Fibroblast of villous mesenchyme (primary cell): Measurements from ENCODE around the gene ZNRF3. TPM values are rescaled to one million over a fixed set of nuclear protein-coding genes. Genes with fewer than 3 reads are reported as not detected.
A peak's percentile ranks its signal among the peaks of the same experiment; 100 is the strongest.
"Not testable (repeated sequence)": the region's sequence is repeated elsewhere in the genome, so short reads cannot be mapped to it uniquely, and the experiment has no call there.

Source experiments
- DNase-seq: peaks from one replicate; pipeline ENCODE4 v3.0.0-alpha.2; 2010; ENCODE audit warnings: low read depth
- H3K4me3 ChIP-seq: 2 replicates; pipeline ENCODE4 v1.5.1; 2011; ENCODE audit warnings: low read depth, mild to moderate bottlenecking, low read length
- CTCF ChIP-seq: IDR thresholded peaks from 2 replicates; pipeline ENCODE4 v1.5.1; 2012; ENCODE audit warnings: low read depth, mild to moderate bottlenecking, low read length; ENCODE audit not compliant: insufficient read depth
- total RNA-seq: library from RNA; depleted of rRNA; stranded (reverse); fragments of >200 nt; gene quantifications from 2 replicates; pipeline ENCODE4 v1.2.3, GENCODE V29; 2012

The ZNRF3 gene
- 1.7 and 3.9 TPM in 2 replicates for total RNA-seq

GRCh38 chr22:28882878-28883656, at the start of gene ZNRF3:
Gene ZNRF3, plus strand, starts transcription at chr22:28883572. Its CDS starts 195 bp downstream, at chr22:28883767.
- TF ChIP-seq CTCF, result no peak
- peak; percentile 95 for DNase-seq
- H3K4me3 ChIP-seq, result peak within 1 kb of the TSS; percentile 76

- DNase-seq, result no peak
- H3K4me3 ChIP-seq, result no peak overlapping the region
- no peak for TF ChIP-seq CTCF
Measured at GRCh38 chr22:28835630-28836189, 47.7 kb upstream of the ZNRF3 start.

GRCh38 chr22:28837640-28838039, 45.7 kb upstream of the ZNRF3 start:
- TF ChIP-seq CTCF, result no peak
- no peak for DNase-seq
- H3K4me3 ChIP-seq, result no peak overlapping the region

GRCh38 chr22:28838971-28839370, 44.4 kb upstream of the ZNRF3 start:
- no peak overlapping the region for H3K4me3 ChIP-seq
- no peak for TF ChIP-seq CTCF
- no peak for DNase-seq

- TF ChIP-seq CTCF, result no peak
- no peak for DNase-seq
- no peak overlapping the region for H3K4me3 ChIP-seq
Measured at GRCh38 chr22:28841111-28841510, 42.3 kb upstream of the ZNRF3 start.

GRCh38 chr22:28843633-28844032, 39.7 kb upstream of the ZNRF3 start:
- DNase-seq, result no peak
- no peak for TF ChIP-seq CTCF
- no peak overlapping the region for H3K4me3 ChIP-seq

DNA sequence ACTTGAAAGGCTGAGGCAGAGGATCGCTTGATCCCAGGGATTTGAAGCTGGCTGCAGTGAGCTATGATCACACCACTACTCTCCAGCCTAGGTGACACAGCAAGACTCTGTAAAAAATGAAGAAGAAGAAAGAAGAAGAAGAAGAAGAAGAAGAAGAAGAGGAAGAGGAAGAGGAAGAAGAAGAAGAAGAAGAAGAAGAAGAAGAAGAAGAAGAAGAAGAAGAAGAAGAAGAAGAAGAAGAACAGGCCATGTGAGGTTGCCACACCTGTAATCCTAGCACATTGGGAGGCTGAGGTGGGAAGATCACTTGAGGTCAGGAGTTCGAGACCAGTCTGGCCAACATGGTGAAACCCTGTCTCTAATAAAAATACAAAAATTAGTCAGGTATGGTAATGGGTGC, 39.1 kb upstream of the ZNRF3 start:
- DNase-seq, H3K4me3 ChIP-seq: not testable (repeated sequence)
